Mammary epithelial cell (primary cell): ENCODE data around the gene MOCS1.

Source experiments
- EZH2 ChIP-seq: IDR thresholded peaks from 2 replicates; pipeline ENCODE4 v1.6.1; 2012; ENCODE audit warnings: low read length, inconsistent platforms, borderline replicate concordance
- TF ChIP-seq, protein P1 (sequence below), 2 donors: IDR thresholded peaks in 1 of 2; conservative IDR thresholded peaks in 1 of 2; 2 replicates each; pipeline ENCODE4 v1.5.1; 2011 to 2012; ENCODE audit warnings: inconsistent platforms in 2 of 2, low read length in 2 of 2, mild to moderate bottlenecking in 2 of 2, control low read depth in 1 of 2, low read depth in 1 of 2; ENCODE audit not compliant: insufficient read depth in 1 of 2; ENCODE audit errors: extremely low read depth in 1 of 2

DNA sequence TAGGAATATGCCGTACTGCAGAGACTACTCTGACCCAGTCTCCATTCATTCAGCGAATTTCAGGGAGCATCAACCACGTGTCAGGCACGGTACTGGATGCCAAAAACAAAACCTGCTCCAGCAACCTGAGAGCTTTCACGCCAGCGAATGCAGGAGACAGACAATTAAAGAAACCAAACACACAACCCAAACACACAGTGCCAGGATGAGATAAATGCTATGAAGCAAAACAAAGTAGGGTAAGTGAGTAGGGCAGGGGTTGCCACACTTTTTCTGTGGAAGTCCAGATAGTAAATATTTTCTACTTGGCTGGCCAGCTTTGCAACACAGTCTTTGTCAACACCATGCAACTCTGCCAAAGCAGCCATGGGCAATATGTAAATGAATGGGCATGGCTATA, 10.0 kb downstream of the MOCS1 start:
- TF ChIP-seq EZH2: no peak
- TF ChIP-seq, protein P1, sequence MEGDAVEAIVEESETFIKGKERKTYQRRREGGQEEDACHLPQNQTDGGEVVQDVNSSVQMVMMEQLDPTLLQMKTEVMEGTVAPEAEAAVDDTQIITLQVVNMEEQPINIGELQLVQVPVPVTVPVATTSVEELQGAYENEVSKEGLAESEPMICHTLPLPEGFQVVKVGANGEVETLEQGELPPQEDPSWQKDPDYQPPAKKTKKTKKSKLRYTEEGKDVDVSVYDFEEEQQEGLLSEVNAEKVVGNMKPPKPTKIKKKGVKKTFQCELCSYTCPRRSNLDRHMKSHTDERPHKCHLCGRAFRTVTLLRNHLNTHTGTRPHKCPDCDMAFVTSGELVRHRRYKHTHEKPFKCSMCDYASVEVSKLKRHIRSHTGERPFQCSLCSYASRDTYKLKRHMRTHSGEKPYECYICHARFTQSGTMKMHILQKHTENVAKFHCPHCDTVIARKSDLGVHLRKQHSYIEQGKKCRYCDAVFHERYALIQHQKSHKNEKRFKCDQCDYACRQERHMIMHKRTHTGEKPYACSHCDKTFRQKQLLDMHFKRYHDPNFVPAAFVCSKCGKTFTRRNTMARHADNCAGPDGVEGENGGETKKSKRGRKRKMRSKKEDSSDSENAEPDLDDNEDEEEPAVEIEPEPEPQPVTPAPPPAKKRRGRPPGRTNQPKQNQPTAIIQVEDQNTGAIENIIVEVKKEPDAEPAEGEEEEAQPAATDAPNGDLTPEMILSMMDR (conservative IDR thresholded peaks at IDR 0.05 in 1 of 2, IDR thresholded peaks at IDR 0.05 in 1 of 2; ENCODE audit: extremely low read depth in 1 of 2, insufficient read depth in 1 of 2, low read depth in 1 of 2, low read length in 2 of 2): no peak
